GM12872 (cell line): ENCODE results near the gene HOXD3.

Experiments used
- CTCF ChIP-seq: IDR thresholded peaks from 3 replicates; pipeline ENCODE4 v1.5.1; 2011; ENCODE audit warnings: low read depth, mild to moderate bottlenecking, low read length, moderate library complexity; ENCODE audit not compliant: insufficient read depth

The HOXD3 gene

DNA sequence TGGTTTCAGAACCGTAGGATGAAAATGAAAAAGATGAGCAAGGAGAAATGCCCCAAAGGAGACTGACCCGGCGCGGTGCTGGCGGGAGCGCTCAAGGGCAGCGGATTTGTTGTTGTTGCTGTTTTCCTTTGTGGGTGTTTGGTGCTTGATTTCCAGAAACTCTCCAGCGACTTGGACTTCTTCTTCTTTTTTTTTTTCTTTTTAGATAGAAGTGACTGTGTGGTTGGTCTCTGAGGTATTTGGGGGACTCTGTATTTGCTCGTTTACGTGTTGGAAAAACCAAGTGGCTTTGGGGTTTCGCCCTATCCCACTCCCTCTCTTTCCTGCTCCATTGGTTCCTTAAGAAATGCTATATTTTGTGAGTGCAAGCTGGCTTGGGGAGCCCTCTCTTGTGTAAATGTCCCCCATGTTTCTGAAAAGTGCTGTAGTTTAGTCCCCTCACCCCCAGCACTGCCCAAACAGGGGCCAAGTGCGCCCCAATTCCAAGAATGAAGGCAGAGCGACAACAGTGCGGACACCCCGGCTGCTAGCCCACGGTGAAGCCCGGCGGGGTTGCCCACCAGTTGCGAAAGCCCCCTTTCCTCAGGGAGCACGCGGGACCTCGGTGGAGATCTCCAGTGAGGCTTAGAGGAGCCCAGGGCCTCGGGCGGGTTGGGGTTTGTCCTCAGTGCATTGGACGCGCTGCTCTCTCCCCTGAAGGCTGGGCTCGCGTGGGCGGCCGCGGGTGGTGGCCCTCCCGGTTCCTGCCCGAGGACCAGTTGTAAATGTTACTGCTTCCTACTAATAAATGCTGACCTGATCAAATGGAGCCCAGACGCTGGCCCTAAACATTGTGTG, 32.8 kb upstream of the HOXD3 start:
- TF ChIP-seq CTCF, result no peak

DNA sequence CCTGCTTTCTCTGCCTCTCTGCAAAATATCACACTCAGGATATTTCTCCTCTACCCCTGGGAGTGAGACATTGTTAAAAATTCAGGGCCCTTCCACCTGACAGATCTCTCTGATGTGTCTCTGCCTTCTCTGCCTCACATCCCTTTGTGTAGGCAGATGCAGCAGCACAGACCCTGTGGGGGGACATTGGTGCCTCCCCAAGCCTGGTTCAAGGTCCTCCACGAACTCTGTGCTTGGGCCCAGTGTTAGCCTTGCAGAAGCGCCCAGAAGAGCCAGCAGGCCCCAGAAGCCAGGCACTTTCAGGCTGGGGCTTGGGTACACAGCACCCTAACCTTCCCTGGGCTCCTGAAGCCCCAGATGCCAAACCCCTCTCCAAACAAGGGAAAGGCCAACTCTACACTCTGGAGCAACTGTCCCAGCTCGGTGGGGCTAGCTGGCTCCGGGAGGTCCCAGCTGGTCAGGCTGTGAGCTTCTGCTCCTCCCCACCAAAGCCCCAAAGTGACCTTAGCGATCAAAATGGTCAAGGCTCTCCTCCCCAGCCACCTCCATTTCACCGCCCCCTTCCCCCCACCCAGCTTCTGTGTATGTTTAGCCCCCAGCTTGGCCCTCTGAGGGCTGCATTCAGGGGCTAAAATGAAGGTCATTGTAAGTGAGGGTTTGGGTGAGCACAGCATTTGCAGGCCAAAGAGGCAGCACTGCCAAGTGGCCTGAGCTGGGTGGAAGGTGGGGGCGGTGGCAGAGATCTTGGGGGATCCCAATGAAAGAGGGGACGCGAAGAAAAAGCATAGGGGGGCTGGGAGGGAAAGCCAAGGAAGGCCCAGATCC, 31.9 kb upstream of the HOXD3 start:
- no peak for TF ChIP-seq CTCF

GRCh38 chr2:176125772-176126054, 31.4 kb upstream of the HOXD3 start:
- TF ChIP-seq CTCF, result no peak

DNA sequence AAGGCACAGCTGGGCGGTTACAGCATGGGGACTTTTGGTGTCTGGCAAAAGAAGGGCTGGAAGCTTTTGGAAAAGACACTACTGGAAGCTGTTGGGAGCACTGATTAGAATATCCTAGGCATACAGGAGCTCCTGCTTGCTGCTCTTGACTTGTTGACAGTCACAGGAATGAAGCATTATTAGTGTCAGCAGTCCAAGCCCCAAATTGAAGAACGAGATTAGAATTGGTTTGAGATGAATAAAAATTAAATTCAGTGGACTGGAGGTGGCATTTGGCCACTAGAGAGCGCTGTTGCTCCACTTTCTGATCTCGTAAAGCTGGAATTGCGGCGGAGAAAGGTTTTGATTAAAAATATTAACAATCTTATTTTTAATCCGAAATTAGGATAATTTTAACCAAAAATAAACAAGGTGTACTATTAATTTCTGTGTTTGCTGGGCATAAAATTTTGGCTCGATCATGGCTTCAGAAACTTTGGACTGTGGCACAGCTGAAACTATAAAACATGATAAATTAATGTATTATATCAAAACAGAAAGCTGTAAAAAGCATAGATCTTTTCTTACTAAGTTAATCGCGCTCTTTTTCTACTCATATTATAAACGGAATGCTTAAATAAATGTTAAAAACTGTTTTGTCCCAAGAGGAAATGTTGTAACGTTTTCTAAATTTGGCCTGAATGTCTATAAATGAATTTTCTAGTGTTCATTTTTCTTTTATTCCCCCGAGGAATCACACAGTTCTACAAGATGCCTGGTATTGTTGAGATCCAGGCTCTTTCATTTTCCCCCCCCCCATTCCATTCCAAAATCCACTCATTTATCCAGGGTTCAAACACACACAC, 30.0 kb upstream of the HOXD3 start:
- TF ChIP-seq CTCF, result peak; percentile 60

DNA sequence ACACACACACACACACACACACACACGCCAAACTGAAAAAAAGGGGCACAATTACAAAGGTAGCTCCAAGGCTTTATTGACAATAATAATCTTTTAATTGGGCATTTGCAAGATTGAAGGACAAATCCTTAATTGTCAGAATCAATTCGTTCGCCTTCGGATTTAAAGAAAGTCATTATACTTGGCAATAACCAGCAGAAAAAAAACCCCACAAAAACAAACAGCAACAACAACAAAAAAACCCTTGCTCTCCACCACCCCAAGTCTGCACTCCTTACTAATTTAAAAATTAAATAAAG, 29.4 kb upstream of the HOXD3 start:
- no peak for TF ChIP-seq CTCF

- TF ChIP-seq CTCF, result no peak
These were observed 28.7 kb upstream of the HOXD3 start for GRCh38 chr2:176128172-176128981.
